HG03066 (cell line): ENCODE data around the gene EDNRA.

Experiments
- ATAC-seq: cut with Tn5 transposase; IDR thresholded peaks from one replicate; pipeline ENCODE4 v1.9.1; 2021; ENCODE audit warnings: low read depth; ENCODE audit not compliant: unreplicated experiment

The EDNRA gene

DNA sequence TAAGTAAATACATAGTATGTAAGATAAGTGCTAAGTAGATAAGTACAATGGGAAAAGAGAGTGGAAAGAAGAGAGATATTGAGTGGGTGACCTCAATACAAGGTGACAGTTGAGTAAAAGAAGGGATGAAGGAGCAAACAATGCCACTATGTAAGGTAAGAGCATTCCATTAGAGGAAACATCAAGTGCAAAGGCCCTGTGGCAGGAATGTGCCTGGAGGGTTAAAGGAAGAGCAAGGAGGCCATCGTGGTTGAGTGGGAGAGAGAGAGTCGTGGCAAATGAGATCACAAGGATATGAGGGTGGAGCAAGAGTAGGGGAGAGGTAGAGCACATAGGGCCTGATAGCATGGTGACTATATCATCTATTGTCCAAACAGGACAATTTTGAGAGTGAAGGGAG is 13.4 kb downstream of the EDNRA start:
- no peak for ATAC-seq

DNA sequence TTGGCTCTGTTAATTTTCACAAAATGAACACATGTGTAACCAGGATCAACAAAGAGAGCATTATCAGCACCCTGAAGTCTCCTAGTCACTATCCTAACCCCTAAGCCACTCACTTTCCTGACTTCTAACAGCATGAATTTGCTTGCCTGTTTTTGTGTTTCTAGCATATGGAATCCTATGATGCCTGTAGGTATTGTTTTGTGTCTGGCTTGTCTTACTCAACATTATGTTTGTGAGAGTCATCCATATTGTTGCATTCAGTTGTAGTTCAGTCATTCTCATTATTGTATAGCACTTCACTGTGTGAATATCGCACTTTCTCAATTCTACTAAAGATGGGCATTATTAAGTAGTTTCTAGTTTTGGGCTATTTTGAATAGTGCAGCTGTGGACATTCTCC is 15.6 kb downstream of the EDNRA start:
- no peak for ATAC-seq

DNA sequence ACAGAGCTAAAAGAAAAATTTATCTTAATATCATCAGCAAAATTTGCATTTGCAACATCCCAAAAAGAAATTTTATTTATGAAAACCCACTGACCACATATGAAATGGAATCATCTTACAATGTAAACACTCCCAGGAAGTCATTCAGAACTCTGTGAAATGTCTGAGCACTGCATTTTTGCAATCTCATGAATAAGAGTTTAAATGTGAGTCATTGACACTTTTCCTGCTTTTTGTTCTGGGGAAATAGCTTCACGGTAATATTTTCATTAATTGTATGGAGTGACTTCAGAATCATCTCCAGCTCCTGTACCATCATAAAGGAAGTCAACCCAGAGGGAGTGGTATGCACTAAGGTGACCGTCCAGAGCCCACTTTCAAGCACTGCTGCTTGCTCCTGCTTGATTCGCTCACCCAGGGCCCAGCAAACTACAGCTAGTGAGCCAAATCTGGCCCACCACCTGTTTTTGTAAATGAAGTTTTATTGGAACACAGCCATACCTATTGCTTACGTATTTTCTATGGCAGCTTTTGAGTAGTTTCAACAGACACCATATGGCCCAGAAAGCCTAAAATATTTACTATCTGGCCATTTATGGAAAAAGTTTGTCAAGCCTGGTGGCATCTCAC is 17.2 kb downstream of the EDNRA start:
- ATAC-seq: no peak

DNA sequence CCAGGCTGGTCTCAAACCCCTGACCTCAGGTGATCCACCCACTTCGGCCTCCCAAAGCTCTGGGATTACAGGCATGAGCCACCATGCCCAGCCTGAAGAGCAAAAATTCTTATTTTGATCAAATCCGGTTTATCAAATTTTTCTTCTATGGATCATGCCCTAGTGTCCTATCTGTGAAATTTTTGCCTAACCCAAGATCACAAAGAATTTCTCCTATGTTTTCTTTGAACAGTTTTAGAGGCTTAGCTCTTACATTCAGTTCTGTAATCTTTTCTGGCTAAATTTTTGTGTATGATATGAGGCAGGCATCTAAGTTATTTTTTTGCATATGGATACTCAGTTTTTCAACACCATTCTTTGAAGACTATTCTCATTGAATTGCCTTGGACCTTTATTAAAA is 27.4 kb downstream of the EDNRA start:
- ATAC-seq: no peak

DNA sequence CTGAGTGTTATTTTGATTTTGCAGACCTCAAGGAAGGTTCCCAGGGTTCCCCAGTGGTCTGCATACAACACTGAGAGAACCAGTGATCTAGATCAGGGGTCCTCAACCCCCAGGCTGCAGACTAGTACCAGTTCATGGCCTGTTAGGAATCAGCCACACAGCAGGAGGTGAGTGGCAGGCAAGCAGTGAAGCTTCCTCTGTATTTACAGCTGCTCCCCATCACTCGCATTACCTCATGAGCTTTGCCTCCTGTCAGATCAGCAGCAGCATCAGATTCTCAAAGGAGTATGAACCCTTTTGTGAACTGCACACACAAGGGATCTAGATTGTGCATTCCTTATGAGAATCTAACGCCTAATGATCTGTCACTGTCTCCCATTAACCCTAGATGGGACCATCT is 28.5 kb downstream of the EDNRA start:
- ATAC-seq: no peak

DNA sequence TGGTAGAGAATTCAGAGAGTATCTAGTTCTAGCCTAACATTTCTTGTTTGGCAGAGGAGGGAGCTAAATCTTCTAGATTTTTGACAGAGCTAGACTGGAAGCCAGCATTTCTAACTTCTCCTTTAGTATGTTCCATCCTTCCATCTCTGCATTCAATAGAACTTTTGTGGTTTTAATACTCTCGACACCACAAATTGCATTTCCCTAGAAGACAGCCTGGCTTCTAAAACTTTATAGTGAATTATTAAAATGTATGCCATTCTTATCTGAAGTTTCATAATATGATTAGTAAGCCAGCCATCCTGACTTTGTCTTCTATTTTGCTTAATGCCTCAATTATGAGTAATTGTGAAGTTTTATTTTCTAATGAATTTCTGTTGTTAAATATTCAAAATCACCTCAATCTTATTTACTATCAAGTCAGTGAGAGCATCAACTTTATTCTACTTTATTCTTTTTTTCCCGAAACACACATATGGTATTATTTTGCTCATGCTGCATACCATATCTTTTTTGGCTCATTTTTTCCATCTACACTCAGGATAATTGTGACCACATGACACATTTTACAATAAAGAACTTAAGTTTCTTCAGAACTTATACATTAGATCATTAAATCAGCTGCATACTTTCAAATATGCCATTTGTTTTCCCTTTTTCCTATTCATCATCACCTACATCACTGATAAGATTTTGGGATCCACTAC is 30.2 kb downstream of the EDNRA start:
- no peak for ATAC-seq

DNA sequence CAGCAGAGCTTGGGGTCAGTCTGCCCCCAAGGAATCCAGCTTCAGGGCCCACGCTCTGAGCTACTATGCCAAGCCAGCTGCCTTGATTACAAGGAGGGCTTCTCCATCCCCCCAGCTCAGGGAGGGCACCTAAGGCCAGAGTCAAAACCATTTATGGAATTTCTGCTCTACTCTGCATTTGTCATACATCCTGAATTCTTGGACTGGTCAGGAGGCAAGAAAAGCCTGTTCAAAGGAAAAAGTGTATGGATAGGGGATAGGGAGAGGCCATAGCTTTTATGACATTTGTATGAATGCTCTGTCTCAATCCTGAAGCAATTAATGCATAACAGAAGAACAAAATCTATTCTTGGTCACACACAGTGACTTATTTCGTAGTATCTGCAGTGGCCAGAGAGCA is 32.2 kb downstream of the EDNRA start:
- no peak for ATAC-seq

DNA sequence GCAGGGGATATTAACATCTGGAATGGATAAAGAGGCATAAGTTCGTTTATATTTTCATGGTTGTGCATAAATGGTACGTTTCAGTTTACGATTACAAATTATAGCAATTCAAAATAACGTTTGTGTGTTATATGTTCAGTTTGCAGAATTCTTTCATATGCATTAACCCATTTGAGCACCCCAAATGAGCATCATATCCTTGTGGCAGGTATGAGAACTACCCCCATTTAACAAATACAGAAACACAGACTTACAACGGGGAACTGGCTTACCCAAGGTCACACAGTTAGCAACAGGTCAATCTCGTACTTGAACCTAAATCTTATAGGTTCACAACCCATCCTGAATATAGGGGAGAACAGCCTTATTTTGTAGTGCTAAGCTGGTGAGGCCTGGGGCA is 33.1 kb downstream of the EDNRA start:
- ATAC-seq: no peak

DNA sequence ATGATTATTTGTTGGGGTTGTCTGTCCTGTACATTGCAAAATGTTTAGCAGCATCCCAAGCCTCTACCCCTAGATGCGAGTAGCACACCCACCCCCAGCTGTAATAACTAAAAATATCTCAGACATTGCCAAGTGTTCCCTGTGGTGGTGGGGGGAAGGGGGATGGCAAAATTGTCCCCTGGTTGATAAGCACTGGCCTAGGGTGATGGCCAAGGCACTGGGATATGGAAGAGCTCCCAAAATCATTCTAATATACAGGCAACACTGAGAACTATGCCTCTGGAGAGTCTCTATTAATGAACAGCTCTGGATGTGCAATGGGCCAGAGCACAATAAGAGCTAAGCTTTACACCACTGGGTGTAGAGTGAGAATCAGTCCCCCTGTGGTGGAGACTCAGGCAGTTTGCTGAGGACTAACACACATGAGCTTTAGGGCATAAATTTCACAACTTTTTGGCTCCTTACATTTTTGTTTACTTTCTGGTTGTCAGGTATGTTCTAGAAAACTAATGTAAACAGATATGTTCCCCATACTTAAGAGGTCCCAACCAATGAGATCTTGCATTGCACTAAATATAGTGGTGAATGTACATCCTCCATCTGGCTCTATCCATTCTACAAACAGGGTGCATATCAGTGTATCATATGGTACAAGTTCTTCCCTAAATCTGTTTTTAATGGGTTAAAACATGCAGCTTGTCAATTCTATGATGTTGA is 34.5 kb downstream of the EDNRA start:
- no peak for ATAC-seq

DNA sequence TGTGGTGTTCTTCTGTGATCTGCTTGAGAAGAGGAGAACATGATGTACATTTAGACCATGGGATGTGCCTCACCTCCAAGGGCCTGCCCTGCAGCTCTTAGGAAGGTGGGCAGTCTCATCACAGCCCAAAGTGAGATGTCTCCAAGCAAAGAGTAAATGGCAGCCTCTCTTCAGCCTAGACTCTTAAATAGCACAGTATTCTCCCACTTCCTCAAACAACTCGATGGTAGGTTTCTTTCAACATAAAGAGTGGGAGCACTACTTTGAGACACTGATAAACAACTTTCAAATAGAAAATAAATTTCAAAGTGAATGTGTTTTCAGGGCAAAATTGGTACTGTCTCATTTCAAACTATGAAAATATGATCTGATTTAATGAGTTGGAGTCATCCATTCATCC is 35.2 kb downstream of the EDNRA start:
- ATAC-seq: no peak

DNA sequence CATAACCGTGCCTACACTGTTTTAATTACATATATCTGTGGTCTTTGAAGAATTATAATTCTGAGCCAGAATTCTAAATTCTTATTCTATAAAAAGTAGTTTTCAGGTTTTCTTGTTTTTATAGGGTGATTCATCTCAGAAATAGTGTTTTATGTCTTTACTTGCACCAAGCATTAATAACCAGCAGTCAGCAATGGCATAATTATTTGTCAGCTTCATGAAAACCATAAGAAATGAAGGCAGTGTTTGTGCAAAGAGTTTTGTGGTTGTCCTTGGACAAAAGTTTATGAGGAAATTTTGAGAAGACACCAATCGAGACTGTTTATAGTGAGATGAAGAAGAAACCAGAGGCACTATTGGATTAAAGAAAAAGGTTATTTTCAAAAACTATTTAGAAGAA is 37.2 kb downstream of the EDNRA start:
- ATAC-seq: no peak

DNA sequence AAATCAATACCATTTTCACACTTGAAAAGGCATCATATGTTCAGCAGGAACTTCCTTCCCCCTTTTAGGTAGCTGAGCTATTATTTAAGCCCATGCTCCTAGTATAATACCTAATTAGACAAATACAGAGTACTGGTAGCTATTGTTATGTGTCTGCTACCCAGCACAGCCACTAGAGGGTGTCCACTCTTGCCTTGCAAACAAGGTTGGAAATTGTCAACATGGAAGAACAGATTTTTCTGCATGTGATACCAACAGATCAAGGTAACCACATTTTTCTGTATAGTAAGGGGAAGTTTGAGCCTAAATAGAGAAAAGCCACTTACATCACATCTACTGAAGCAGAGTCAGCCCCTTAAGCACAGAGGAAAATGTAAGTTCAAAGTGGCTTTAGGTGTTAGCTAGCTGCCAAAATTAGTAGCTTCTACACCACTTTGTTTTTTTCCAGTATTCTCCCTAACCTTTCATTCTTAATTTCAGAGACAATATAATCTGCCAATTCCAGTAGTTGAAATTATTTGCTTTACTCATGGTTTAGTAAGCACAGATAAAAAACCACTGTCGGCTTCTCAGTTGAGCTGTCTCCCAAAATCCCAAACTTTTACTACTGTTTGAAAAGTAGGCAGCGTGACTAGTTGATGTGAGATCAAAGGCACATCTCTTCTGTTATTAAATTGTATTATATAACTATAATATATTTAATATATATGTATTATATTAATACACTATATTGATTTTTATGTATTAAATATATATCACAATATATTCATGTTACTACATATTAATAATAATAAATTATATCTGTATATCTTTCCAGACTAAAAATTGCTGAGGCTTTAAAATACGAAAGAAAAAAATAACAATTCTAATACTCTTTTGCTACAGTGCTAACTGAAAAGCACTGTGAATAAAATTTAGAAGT is 38.2 kb downstream of the EDNRA start:
- ATAC-seq: peak; percentile 97

DNA sequence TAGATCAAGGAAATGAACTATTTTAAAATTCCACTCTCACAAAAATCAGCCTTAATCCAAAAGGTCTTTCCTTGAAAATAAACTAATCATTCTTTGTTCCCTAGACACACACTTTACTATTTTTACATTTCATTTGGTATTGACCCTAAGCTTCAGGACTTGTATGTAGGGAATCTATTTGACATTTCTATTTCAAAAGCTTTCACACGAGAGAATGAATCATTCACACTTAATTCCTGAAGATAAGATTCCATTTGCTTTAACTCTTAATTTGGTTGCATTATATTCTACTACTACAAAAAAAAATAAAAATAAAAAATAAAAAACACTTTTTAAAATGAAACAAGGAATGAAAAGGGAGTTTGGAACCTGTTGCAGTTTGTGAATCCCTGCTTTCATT is 43.7 kb downstream of the EDNRA start:
- ATAC-seq: no peak

DNA sequence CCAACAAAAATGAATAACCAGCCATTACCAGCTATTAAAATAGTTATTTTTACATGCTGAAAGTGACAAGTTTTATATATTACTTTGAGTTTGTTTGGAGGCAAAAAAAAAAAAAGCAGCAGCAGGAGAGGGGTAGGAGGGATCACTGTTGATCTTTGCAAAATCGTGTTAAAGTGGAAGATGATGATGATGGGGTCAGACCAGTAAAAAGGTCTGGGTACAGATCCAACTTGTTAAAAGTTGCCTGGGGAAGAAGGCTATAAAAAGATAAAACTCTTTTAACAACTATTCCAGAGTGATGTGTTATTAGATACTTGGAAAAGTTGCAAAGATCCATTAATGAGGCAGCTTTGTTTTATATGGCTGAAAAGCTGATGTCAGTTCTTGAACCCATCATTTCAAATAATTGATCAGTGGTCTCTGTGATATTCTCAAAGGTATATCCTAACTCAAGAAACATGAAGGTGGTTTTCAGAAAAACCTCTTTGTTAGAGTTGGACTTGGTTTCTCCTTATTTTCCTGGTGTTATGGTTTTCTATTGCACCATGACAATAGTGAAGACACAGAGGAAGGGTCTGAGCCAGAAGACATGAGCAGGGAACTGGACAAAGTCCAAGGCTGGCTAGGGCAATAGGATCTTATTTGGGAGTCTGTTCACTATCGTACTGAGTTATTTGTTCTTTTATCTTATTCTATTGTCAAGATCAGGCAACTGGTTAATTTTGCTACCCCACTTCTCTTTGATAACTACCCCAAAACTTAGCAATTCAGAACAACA is 44.8 kb downstream of the EDNRA start:
- ATAC-seq: no peak

DNA sequence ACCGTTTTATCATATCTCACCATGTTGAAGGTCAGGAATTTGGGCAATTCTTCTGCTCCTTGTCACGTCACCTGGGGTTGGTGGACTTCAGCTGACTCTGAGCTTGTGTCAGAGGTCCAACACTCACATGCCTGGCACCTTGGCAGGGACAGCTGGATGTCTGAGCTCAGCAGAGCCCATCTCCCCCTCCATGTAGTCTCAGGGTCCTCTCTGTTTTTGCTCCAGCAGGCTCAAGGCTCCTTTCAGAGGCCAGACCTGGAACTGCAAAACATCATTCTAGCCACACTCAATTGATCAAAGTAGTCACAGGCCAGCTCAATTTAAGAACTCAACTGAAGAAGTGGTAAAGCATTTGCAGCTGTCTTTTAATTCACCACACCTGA is 45.4 kb downstream of the EDNRA start:
- no peak for ATAC-seq

DNA sequence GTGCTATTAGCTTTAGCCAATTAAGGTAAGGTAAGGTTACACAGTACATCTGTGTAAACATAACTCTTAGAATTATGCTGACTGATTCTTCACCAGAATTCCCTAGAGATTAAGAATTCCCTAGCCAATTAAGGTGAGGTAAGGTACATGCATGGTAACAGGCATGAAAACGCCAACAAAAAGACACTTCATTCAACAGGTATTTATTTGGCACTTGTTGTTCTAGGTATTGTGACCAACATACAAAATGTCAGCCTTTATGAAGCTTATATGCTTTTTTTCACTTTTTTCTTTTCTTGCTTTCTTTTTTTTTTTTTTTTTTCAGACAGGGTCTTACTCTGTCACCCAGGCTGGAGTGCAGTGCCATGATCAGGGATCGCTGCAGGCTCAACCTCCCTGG is 47.2 kb downstream of the EDNRA start:
- no peak for ATAC-seq

DNA sequence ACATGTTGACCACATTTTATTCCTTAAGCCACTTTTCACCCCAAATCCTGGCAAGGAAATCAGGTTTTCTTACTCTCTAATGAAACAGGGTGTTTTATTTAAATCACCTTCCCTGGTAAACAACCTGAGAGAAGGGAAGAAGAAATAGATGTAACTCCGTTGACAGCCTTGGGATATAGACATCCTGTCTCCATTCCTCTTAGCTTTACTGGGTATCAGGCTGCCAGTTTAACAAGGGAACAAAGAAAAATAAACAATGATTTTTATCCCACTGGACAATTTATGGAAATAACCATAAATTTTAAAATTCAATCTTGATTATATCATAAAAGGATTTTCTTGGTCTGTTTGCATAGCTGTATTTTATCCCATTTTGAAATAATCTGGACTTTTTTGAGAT is 49.2 kb downstream of the EDNRA start:
- no peak for ATAC-seq

DNA sequence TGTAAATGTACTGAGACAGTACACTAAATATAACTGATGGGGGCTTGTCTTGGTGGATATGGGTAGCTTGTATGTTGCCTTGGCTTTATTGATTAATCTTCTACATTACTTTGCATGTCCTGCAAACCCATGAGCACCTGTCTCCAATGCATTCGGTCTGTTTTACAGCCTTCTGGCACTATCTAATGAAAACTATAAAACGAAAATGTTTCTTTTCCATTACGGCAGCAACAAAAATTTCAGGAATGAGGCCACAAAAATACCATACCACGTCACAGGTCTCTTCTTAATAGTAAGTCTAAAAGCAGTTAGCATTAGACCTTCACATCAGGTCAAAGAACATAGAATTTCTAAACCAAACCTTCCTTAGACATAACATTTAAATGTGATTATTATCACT is 49.8 kb downstream of the EDNRA start:
- no peak for ATAC-seq

DNA sequence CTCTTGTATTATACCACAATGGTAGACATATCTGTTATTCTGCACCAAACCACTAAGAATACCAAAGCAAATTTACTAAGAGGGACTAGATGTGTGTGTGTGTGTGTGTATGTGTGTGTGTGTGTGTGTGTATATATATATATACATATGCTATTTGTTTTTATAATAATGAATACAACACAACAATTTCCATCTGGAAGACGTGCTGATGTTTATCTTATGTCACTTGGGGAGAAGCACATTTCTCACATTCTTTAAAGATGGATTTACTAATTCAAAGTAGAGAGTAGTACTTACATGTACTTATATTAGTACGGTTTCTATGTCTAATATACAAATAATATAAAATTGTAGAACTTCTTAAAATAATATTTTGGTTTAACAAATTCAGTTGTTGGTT is 52.0 kb downstream of the EDNRA start:
- no peak for ATAC-seq

DNA sequence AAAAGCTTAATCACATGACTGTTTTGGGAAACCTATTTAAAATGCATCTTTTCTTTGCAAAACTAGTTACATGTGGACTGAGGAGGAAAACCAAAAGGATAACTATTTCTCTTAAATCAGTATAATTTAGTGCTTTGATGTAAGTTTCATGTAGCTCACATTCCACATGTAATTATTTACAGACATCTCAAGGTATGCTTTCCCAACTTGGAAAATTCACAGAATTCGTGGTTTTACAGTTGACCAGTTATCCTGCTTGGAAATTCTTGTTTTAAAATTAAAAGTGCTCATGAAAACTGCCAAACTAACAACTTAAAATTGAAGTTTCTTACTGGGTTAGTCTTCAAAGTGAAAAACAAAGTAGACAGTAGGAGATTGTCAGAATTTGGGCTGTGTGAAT is 52.4 kb downstream of the EDNRA start:
- no peak for ATAC-seq
